HL-60 (cell line): ENCODE results near the gene MARVELD1.
A peak's percentile ranks its signal among the peaks of the same experiment; 100 is the strongest.

Experiments
- DNase-seq, 2 experiments: peaks; one replicate each; pipeline ENCODE4 v3.0.0-alpha.2; 2010 to 2020; ENCODE audit warnings: low read depth in 1 of 2, low spot score in 1 of 2
- H3K27ac ChIP-seq: fragments of 250-450 bp; sonication (Bioruptor Pico); replicated peaks from 2 replicates; pipeline ENCODE4 v1.5.1; 2020; ENCODE audit warnings: mild to moderate bottlenecking, moderate library complexity
- H3K27me3 ChIP-seq: fragments of 250-450 bp; sonication (Bioruptor Pico); 2 replicates; pipeline ENCODE4 v1.5.1; 2021; ENCODE audit warnings: mild to moderate bottlenecking, moderate library complexity; ENCODE audit not compliant: insufficient read depth, poor library complexity, severe bottlenecking
- H3K4me3 ChIP-seq: replicated peaks from 2 replicates; pipeline ENCODE4 v1.5.1; 2011; ENCODE audit warnings: mild to moderate bottlenecking, control low read depth, low read length; ENCODE audit not compliant: insufficient read depth
- GABPA ChIP-seq: IDR thresholded peaks from 2 replicates; pipeline ENCODE4 v1.6.1; 2012; ENCODE audit warnings: low read depth
- POLR2AphosphoS5 ChIP-seq: IDR thresholded peaks from 2 replicates; pipeline ENCODE4 v1.6.1; 2012; ENCODE audit warnings: low read depth
- SPI1 ChIP-seq: IDR thresholded peaks from 2 replicates; pipeline ENCODE4 v1.6.1; 2012; ENCODE audit warnings: low read depth, mild to moderate bottlenecking, borderline replicate concordance
- TF ChIP-seq, protein P1 (sequence below): IDR thresholded peaks from 2 replicates; pipeline ENCODE4 v1.6.1; 2012; ENCODE audit warnings: low read depth; ENCODE audit not compliant: insufficient replicate concordance
- TF ChIP-seq, protein P2 (sequence below): IDR thresholded peaks from one replicate; pipeline ENCODE4 v1.5.1; 2011; ENCODE audit warnings: low read length, control low read depth, inconsistent platforms; ENCODE audit not compliant: insufficient read depth

The MARVELD1 gene

GRCh38 chr10:97757471-97757870, 43.9 kb downstream of the MARVELD1 start:
- TF ChIP-seq GABPA (no peak), POLR2AphosphoS5 (no peak), SPI1 (no peak)
- TF ChIP-seq, protein P1, sequence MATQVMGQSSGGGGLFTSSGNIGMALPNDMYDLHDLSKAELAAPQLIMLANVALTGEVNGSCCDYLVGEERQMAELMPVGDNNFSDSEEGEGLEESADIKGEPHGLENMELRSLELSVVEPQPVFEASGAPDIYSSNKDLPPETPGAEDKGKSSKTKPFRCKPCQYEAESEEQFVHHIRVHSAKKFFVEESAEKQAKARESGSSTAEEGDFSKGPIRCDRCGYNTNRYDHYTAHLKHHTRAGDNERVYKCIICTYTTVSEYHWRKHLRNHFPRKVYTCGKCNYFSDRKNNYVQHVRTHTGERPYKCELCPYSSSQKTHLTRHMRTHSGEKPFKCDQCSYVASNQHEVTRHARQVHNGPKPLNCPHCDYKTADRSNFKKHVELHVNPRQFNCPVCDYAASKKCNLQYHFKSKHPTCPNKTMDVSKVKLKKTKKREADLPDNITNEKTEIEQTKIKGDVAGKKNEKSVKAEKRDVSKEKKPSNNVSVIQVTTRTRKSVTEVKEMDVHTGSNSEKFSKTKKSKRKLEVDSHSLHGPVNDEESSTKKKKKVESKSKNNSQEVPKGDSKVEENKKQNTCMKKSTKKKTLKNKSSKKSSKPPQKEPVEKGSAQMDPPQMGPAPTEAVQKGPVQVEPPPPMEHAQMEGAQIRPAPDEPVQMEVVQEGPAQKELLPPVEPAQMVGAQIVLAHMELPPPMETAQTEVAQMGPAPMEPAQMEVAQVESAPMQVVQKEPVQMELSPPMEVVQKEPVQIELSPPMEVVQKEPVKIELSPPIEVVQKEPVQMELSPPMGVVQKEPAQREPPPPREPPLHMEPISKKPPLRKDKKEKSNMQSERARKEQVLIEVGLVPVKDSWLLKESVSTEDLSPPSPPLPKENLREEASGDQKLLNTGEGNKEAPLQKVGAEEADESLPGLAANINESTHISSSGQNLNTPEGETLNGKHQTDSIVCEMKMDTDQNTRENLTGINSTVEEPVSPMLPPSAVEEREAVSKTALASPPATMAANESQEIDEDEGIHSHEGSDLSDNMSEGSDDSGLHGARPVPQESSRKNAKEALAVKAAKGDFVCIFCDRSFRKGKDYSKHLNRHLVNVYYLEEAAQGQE = no peak
- TF ChIP-seq, protein P2, sequence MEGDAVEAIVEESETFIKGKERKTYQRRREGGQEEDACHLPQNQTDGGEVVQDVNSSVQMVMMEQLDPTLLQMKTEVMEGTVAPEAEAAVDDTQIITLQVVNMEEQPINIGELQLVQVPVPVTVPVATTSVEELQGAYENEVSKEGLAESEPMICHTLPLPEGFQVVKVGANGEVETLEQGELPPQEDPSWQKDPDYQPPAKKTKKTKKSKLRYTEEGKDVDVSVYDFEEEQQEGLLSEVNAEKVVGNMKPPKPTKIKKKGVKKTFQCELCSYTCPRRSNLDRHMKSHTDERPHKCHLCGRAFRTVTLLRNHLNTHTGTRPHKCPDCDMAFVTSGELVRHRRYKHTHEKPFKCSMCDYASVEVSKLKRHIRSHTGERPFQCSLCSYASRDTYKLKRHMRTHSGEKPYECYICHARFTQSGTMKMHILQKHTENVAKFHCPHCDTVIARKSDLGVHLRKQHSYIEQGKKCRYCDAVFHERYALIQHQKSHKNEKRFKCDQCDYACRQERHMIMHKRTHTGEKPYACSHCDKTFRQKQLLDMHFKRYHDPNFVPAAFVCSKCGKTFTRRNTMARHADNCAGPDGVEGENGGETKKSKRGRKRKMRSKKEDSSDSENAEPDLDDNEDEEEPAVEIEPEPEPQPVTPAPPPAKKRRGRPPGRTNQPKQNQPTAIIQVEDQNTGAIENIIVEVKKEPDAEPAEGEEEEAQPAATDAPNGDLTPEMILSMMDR = no peak
- DNase-seq = no peak
- no peak overlapping the region for H3K27ac ChIP-seq
- H3K27me3 ChIP-seq = no peaks in the 10 kb centered on the region
- H3K4me3 ChIP-seq = no peak overlapping the region

GRCh38 chr10:97759158-97759887, 45.8 kb downstream of the MARVELD1 start:
- peak in 1 of 2 experiments; percentile 34 for DNase-seq
- Histone ChIP-seq H3K27me3 (no peaks in the 10 kb centered on the region), H3K4me3 (no peak overlapping the region), H3K27ac (no peak overlapping the region)
- TF ChIP-seq, protein P2 = peak; percentile 81
- no peak for TF ChIP-seq GABPA

- H3K27me3 ChIP-seq = no peaks in the 10 kb centered on the region
- no peak overlapping the region for H3K27ac ChIP-seq
- H3K4me3 ChIP-seq = no peak overlapping the region
- no peak for DNase-seq
- TF ChIP-seq, protein P1 = no peak
- TF ChIP-seq GABPA (no peak), SPI1 (no peak), POLR2AphosphoS5 (no peak)
- TF ChIP-seq, protein P2 = no peak
These were observed 46.4 kb downstream of the MARVELD1 start for GRCh38 chr10:97759946-97760345.
